Skeletal muscle satellite cell (primary cell): ENCODE measurements around the gene LDHA.
A peak's percentile ranks its signal among the peaks of the same experiment; 100 is the strongest.
"Not testable (repeated sequence)": the region's sequence is repeated elsewhere in the genome, so short reads cannot be mapped to it uniquely, and the experiment has no call there.

ENCODE experiments used
- H3K27me3 ChIP-seq: 2 replicates; pipeline ENCODE4 v1.7.0; 2013; ENCODE audit warnings: low read length; ENCODE audit not compliant: control insufficient read depth, insufficient read depth
- H3K36me3 ChIP-seq: 2 replicates; pipeline ENCODE4 v1.7.0; 2013; ENCODE audit warnings: mild to moderate bottlenecking, control low read depth, low read length; ENCODE audit not compliant: insufficient read depth
- H3K4me1 ChIP-seq: 2 replicates; pipeline ENCODE4 v1.7.0; 2013; ENCODE audit warnings: low read length; ENCODE audit not compliant: control insufficient read depth, insufficient read depth
- H3K4me2 ChIP-seq: 2 replicates; pipeline ENCODE4 v1.7.0; 2013; ENCODE audit warnings: mild to moderate bottlenecking, low read length
- H3K4me3 ChIP-seq: 2 replicates; pipeline ENCODE4 v1.7.0; 2013; ENCODE audit warnings: low read length
- H3K9ac ChIP-seq: 2 replicates; pipeline ENCODE4 v1.7.0; 2013; ENCODE audit warnings: mild to moderate bottlenecking, low read depth, low read length, moderate library complexity
- H3K9me3 ChIP-seq: replicated peaks from 2 replicates; pipeline ENCODE4 v1.7.0; 2013; ENCODE audit warnings: mild to moderate bottlenecking, control low read depth, low read length

The LDHA gene

DNA sequence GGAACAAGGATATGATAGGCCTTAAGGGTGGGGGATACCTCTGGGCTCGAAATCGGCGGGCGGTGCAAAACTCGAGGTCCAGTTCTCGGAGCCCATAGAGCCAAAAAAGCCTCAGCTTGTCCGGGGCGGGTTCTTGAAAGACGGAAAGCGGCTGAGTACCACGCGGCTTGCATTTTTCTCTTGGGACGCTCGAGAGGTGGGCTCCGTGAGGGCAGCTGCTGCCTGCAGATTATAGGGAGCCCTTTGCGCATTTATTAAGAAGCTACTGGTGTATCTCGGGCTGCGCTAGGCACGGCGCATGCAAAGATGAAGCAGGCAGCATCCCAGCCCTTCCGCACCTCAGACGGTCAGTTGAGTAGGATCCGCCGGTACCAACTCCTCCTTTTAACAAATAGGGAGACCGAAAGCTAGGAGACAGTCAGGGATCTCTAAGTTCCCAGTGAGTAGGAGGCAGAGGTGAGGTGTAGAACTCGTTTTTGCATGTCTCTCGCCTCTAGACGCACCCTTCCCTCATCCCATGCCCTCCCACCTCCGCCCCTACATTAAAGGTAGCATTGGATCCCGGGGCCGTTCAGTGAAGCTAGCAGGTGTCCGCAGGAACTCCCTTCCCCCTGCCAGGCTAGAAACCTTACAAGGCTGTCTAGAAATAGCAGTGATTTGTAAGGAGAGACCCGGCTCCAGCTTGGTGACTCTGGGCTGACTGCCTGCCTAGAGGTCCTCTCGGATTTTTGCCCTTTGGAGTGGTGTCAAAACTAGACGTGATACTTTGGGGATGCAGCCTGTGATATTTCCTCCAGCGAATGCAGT is 768 bp downstream of the LDHA start:
- Histone ChIP-seq H3K4me3 (peak overlapping the region; percentile 96), H3K36me3 (peaks cover 48% of the 10 kb centered on the region), H3K9me3 (no peaks in the 10 kb centered on the region)

DNA sequence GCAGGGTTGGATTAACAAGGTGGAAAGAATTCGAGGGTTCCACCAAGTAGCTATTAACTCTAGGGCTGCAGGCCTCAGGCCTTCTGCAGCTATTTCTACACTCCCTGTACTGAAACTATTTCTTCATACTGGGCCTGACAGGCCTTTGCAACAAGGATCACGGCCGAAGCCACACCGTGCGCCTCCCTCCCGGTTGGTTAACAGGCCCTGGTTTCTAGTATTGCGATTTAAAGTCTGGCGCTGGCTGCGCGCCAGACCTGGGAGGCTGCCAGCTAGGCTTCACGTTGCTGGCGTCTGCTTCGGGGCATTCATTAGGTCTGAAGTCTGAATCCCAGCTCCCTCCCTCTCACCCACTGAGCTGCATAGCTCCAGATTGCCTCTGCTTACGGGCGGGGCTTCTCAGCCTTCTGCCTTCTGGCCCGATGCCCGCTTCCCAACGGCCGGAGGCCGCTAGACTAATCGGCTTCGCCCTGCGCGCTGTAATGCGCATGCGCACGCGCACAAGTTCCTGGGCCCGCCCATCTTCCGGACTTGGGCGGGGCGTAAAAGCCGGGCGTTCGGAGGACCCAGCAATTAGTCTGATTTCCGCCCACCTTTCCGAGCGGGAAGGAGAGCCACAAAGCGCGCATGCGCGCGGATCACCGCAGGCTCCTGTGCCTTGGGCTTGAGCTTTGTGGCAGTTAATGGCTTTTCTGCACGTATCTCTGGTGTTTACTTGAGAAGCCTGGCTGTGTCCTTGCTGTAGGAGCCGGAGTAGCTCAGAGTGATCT is 1.6 kb downstream of the LDHA start:
- Histone ChIP-seq H3K27me3 (no peaks in the 10 kb centered on the region), H3K9me3 (no peaks in the 10 kb centered on the region), H3K9ac (peak overlapping the region; percentile 99), H3K36me3 (peaks cover 55% of the 10 kb centered on the region), H3K4me1 (peaks cover 47% of the 10 kb centered on the region), H3K4me2 (peak overlapping the region; percentile 92), H3K4me3 (peak overlapping the region; percentile 96)

More for the DNA sequence above, 768 bp downstream of the LDHA start:
- H3K9ac ChIP-seq: peak overlapping the region; percentile 99
- peak overlapping the region; percentile 92 for H3K4me2 ChIP-seq
- H3K4me1 ChIP-seq: peaks cover 47% of the 10 kb centered on the region
- no peaks in the 10 kb centered on the region for H3K27me3 ChIP-seq

DNA sequence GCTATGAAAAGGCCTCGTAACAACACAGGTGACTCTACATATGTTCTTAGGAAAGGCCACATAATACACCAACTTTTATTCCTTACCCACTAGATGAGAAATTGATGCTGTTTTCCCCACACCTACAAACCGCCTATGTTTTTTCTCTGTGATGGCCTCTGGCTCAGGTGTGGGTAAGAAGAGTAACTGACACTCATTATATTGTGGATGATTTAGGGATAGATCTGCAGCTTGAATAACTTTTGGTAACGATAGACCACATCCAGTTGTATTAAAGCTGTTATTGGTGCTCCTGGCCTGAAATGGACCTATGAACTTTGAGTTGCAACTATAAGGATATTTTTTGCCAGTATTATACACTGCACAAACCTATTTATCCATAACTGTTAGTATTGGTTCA is 3.6 kb downstream of the LDHA start:
- no peak overlapping the region for H3K4me3 ChIP-seq
- H3K36me3 ChIP-seq: peaks cover 70% of the 10 kb centered on the region
- no peak overlapping the region for H3K9ac ChIP-seq
- H3K9me3 ChIP-seq: no peaks in the 10 kb centered on the region
- H3K27me3 ChIP-seq: no peaks in the 10 kb centered on the region
- peaks cover 33% of the 10 kb centered on the region for H3K4me1 ChIP-seq
- H3K4me2 ChIP-seq: peak overlapping the region; percentile 35

DNA sequence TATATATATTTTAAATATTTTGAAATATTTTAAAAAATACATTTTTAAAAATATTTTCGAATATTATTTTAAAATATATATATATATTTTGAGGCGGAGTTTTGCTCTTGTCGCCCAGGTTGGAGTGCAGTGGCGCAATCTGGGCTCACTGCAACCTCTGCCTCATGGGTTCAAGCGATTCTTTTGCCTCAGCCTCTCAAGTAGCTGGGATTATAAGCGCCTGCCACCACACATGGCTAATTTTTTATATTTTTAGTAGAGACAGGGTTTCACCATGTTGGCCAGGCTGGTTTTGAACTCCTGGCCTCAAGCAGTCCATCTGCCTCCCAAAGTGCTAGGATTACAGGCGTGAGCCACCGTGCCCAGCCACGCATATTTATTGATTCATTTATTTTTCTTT is 6.7 kb downstream of the LDHA start:
- not testable (repeated sequence) for H3K4me2 ChIP-seq, H3K9me3 ChIP-seq, H3K27me3 ChIP-seq, H3K9ac ChIP-seq, H3K4me3 ChIP-seq
- Histone ChIP-seq H3K4me1 (peaks cover 22% of the 10 kb centered on the region), H3K36me3 (peaks cover 90% of the 10 kb centered on the region)

DNA sequence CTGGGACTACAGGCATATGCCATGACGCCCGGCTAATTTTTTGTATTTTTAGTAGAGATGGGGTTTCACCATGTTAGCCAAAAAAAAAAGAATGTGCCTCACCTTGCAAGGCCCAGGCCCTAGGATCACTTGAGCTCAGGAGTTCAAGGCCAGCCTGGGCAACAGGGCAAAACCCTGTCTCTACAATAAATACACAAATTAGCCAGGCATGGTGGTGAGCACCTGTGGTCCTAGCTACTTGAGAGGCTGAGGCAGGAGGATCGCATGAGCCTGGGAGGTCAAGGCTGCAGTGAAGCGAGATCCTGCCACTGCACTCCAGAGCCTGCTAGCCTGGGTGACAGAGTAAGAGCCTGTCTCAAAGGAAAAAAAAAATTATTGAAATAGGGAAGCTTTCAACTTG is 9.7 kb downstream of the LDHA start:
- Histone ChIP-seq H3K4me2 (no peak overlapping the region), H3K4me1 (peaks cover 8% of the 10 kb centered on the region), H3K36me3 (peaks cover 85% of the 10 kb centered on the region), H3K9ac (no peak overlapping the region), H3K9me3 (no peaks in the 10 kb centered on the region), H3K4me3 (no peak overlapping the region), H3K27me3 (no peaks in the 10 kb centered on the region)

DNA sequence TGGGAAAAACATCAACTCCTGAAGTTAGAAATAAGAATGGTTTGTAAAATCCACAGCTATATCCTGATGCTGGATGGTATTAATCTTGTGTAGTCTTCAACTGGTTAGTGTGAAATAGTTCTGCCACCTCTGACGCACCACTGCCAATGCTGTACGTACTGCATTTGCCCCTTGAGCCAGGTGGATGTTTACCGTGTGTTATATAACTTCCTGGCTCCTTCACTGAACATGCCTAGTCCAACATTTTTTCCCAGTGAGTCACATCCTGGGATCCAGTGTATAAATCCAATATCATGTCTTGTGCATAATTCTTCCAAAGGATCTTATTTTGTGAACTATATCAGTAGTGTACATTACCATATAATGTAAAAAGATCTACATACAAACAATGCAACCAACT is 13.0 kb downstream of the LDHA start:
- not testable (repeated sequence) for H3K9me3 ChIP-seq, H3K27me3 ChIP-seq, H3K4me2 ChIP-seq, H3K9ac ChIP-seq, H3K4me3 ChIP-seq
- Histone ChIP-seq H3K4me1 (peaks cover 12% of the 10 kb centered on the region), H3K36me3 (peaks cover 57% of the 10 kb centered on the region)

DNA sequence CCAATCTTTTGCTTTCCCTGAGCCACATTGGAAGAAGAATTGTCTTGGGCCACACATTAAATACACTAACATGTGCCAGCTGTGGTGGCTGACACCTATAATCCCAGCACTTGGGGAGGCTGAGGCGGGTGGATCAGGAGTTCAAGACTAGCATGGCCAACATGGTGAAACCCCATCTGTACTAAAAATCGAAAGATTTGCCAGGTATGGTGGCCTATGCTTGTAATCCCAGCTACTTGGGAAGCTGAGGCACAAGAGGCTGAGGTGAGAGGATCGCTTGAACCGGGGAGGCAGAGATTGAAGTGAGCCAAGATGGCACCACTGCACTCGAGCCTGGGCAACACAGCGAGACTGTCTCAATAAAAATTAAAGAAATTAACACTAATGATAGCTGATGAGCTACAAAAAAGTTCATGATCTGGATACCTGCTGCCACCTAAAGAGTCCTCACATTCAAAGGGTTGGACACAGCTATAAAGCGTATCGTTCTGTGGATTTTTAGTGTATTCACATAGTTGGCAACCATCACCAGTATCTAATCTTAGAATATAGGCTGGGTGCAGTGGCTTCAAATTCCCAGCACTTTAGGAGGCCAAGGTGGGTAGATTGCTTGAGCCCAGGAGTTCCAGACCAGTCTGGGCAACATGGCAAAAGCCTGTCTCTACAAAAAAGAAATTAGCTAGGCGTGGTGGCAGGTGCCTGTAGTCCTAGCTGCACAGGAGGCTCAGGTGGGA is 14.4 kb downstream of the LDHA start:
- Histone ChIP-seq H3K4me2 (no peak overlapping the region), H3K4me1 (peaks cover 12% of the 10 kb centered on the region), H3K4me3 (no peak overlapping the region), H3K27me3 (no peaks in the 10 kb centered on the region), H3K9ac (no peak overlapping the region), H3K36me3 (peaks cover 44% of the 10 kb centered on the region), H3K9me3 (no peaks in the 10 kb centered on the region)

DNA sequence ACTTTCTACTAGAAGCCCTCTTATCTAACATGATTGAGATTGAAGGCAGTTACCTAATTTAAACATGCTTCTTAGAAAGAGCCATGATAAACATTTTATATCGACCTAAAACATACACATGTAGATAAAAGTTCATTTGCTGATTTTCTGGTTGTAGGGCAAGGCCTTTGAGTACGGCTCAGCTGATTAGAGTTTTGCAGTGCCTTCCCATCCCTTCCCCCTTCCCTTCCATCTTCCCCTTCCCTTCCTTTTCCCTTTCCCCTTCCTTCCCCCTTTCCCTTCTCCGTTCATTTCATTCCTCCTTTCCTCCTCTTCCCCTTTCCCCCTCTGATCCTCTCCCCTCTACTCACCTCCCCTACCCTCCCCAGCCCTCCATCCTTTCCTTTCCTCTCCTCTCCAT is 22.1 kb downstream of the LDHA start:
- H3K4me2 ChIP-seq: no peak overlapping the region
- no peaks in the 10 kb centered on the region for H3K27me3 ChIP-seq
- H3K4me1 ChIP-seq: peaks cover 5% of the 10 kb centered on the region
- no peak overlapping the region for H3K9ac ChIP-seq
- H3K36me3 ChIP-seq: no peaks in the 10 kb centered on the region
- H3K4me3 ChIP-seq: no peak overlapping the region
- no peaks in the 10 kb centered on the region for H3K9me3 ChIP-seq

DNA sequence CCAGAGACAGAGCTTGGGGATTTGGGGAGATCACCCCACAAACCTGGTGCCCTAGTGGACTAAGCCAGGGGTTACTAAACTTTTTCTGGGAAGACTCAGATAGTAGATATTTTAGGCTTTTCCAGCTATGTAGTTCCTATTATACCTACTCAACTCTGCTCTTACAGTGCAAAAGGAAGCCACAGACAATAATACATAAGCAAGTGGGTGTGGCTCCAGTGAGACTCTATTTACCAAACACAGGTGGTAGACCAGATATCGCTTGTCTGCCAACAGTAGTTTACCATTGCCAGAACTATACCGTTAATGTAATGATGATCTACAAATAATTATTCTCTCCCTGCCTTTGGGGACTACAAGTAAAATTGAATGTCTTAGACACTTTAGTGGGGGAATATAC is 24.7 kb downstream of the LDHA start:
- no peak overlapping the region for H3K9ac ChIP-seq
- no peaks in the 10 kb centered on the region for H3K27me3 ChIP-seq
- H3K4me3 ChIP-seq: no peak overlapping the region
- no peak overlapping the region for H3K4me2 ChIP-seq
- H3K36me3 ChIP-seq: no peaks in the 10 kb centered on the region
- H3K4me1 ChIP-seq: no peaks in the 10 kb centered on the region
- no peaks in the 10 kb centered on the region for H3K9me3 ChIP-seq

DNA sequence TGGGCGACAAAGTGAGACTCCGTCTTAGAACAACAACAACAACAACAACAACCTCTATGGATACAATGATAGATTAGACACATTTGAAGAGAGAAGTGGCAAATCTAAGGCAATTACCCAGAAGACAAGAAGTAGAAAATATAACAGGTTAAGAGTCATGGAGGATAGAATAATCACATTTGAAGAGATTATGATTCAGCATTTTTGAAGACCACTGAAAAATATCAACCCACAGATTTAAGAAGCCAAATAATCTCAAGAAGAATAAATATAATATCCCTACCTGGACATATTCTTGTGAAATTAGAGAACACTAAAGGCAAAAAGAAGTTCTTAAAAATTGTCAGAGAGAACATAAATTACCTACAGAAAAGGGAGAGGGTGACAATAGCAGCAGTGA is 25.7 kb downstream of the LDHA start:
- Histone ChIP-seq H3K4me1 (no peaks in the 10 kb centered on the region), H3K27me3 (no peaks in the 10 kb centered on the region), H3K4me3 (no peak overlapping the region)

DNA sequence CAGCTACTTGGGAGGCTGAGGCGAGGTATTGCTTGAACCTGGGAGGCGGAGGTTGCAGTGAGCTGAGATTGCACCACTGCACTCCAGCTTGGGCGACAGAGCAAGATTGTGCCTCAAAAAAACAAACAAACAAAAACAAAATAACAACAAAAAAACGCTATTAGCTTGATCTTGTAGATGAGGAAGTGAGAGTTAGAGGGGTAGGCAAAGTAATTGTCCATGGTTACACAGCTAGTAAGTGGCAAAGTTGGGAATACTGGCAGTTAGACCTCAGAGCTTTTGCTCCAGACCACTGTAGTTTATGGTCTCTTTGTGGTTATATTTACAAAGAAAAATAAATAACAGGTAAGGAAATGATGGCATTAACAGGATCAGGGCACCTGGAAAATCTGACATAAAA is 32.9 kb downstream of the LDHA start:
- Histone ChIP-seq H3K27me3 (no peaks in the 10 kb centered on the region), H3K9me3 (no peaks in the 10 kb centered on the region), H3K4me3 (no peak overlapping the region), H3K4me1 (no peaks in the 10 kb centered on the region), H3K9ac (no peak overlapping the region), H3K36me3 (no peaks in the 10 kb centered on the region), H3K4me2 (no peak overlapping the region)

More for the DNA sequence above, 25.7 kb downstream of the LDHA start:
- Histone ChIP-seq H3K36me3 (no peaks in the 10 kb centered on the region), H3K9me3 (no peaks in the 10 kb centered on the region), H3K4me2 (no peak overlapping the region), H3K9ac (no peak overlapping the region)
